Heart left ventricle (tissue), 16 donors: ENCODE measurements around the gene INF2. TPM values are rescaled to one million over a fixed set of nuclear protein-coding genes. Genes with fewer than 3 reads are reported as not detected.

ENCODE experiments used
- ATAC-seq, 4 donors: fragments of 200-7000 bp; cut with Tn5 transposase; one replicate each; pipeline ENCODE4 v1.9.1; 2020 to 2022; ENCODE audit warnings: moderate library complexity in 4 of 4, mild to moderate bottlenecking in 3 of 4, moderate number of reproducible peaks in 1 of 4
- DNase-seq, 5 donors: peaks; one replicate each; pipeline ENCODE4 v3.0.0-alpha.2; 2020
- H3K27ac ChIP-seq, 12 donors: fragments of 200-600 bp; sonication (generic) in 4 of 12; one replicate each; pipeline versions ENCODE4 v1.5.0 to v1.8.0; 2016 to 2022; ENCODE audit warnings: mild to moderate bottlenecking in 2 of 12
- H3K27me3 ChIP-seq, 9 donors: fragments of 200-600 bp; sonication (generic) in 2 of 9; one replicate each; pipeline versions ENCODE4 v1.5.1 to v1.8.0; 2016 to 2022; ENCODE audit warnings: mild to moderate bottlenecking in 3 of 9
- H3K36me3 ChIP-seq, 9 donors: fragments of 200-600 bp; sonication (generic) in 2 of 9; one replicate each; pipeline versions ENCODE4 v1.5.0 to v1.8.0; 2018 to 2022; ENCODE audit warnings: mild to moderate bottlenecking in 2 of 9
- H3K4me1 ChIP-seq, 12 donors: fragments of 200-600 bp; sonication (generic) in 4 of 12; one replicate each; pipeline versions ENCODE4 v1.5.0 to v1.8.0; 2016 to 2022; ENCODE audit warnings: mild to moderate bottlenecking in 3 of 12
- H3K4me3 ChIP-seq, 12 donors: fragments of 200-600 bp; sonication (generic) in 4 of 12; one replicate each; pipeline versions ENCODE4 v1.5.0 to v1.8.0; 2017 to 2022; ENCODE audit warnings: mild to moderate bottlenecking in 9 of 12, moderate library complexity in 4 of 12
- H3K9me3 ChIP-seq, 12 donors: fragments of 200-600 bp; sonication (generic) in 4 of 12; one replicate each; pipeline versions ENCODE4 v1.5.0 to v1.8.0; 2016 to 2022; ENCODE audit warnings: mild to moderate bottlenecking in 1 of 12
- POLR2A ChIP-seq, 2 donors: fragments of 450-650 bp; IDR thresholded peaks; one replicate each; pipeline ENCODE4 v1.6.1; 2017; ENCODE audit warnings: antibody characterized with exemption in 2 of 2, mild to moderate bottlenecking in 2 of 2, moderate library complexity in 2 of 2
- WGBS, 4 donors: extraction: QIAGEN DNeasy Blood & Tissue Kit in 2 of 4; methylation state at CpG; one replicate each; pipeline versions ENCODE4 v1.1.5 to v1.1.7; 2013 to 2018; 5-methylcytosine and 5-hydroxymethylcytosine counted together
- intact Hi-C, 10 donors: fragments of 100-400 bp; cut with DNase I; formaldehyde crosslinking; loops; one replicate each; pipeline versions ENCODE4 v1.11.1 to v1.14.2; 2022
- polyA plus RNA-seq, 2 donors: library from polyadenylated mRNA; stranded (reverse); fragments of 200-250 nt; gene quantifications; one replicate each; pipeline ENCODE4 v1.2.3, GENCODE V29; 2013
- total RNA-seq, 9 donors: library from RNA; depleted of rRNA in 2 of 9; stranded (reverse); fragments of >200 nt in 2 of 9; fragmentation: NEBNext Ultra II Directional in 3 of 9; extraction: Animal tissue kit (Norgen Biotek cat#: 25700) in 3 of 9; gene quantifications; one replicate each; pipeline versions ENCODE4 v1.1.0 to v1.2.4, GENCODE V29; 2016 to 2023
- TF ChIP-seq, protein P1 (sequence below), 12 donors: fragments of 200-600 bp; sonication (generic) in 4 of 12; IDR thresholded peaks; one replicate each; pipeline versions ENCODE4 v1.5.0 to v1.8.0; 2018 to 2022; ENCODE audit warnings: antibody characterized with exemption in 12 of 12, mild to moderate bottlenecking in 5 of 12
- donor health status: ischemic (EF 13 %, LVEDD 7.1; RV severe dilation, severe dysfunction).
- donor health status: healthy with polysubstance abuse.
- donor health status: DM: no; HTN: yes; CAD: no.
- donor health status: DM: no; HTN: no; CAD: no.
- donor health status: ischemic (EF 25% LVEDD 6.9; RV normal size, moderate dysfunction).
- donor health status: ischemic (EF 25% LVEDD 5.7; RV mildly dilated, moderate dysfunction).
- donor health status: healthy.
- donor health status: DM: yes; HTN: yes; CAD: no.
- donor health status: ischemic (EF 35%, LVEDD 5.7; RV mildly dilated, moderate dysfunction).
- donor health status: nonischemic (EF 11% LVEDD 7.7; RV severe dilation, severe dysfunction).
- donor health status: DM: yes; HTN: yes; CAD: no.
- donor health status: PGD.
- donor health status: ischemic (EF 29% LVEDD 5.4; RV normal size, mild dysfunction).
- donor health status: nonischemic (EF 23%, LVEDD 6.1; RV moderate dilation, normal function).

Gene INF2
- total and polyA plus RNA-seq, 11 donors = 26.0 to 58.9 (median 28.8) TPM

- 39 to 60% (median 49%) methylated on average over 6 of the region's 6 CpGs for WGBS, 4 donors
- H3K36me3 ChIP-seq = peaks cover 0 to 15% (median 7%) of the 10 kb centered on the region in 9 donors
- H3K4me3 ChIP-seq = peak overlapping the region in 2 of 12 donors; percentile 1 to 4
- no peak for TF ChIP-seq POLR2A (IDR thresholded peaks at IDR 0.05)
- TF ChIP-seq, protein P1, sequence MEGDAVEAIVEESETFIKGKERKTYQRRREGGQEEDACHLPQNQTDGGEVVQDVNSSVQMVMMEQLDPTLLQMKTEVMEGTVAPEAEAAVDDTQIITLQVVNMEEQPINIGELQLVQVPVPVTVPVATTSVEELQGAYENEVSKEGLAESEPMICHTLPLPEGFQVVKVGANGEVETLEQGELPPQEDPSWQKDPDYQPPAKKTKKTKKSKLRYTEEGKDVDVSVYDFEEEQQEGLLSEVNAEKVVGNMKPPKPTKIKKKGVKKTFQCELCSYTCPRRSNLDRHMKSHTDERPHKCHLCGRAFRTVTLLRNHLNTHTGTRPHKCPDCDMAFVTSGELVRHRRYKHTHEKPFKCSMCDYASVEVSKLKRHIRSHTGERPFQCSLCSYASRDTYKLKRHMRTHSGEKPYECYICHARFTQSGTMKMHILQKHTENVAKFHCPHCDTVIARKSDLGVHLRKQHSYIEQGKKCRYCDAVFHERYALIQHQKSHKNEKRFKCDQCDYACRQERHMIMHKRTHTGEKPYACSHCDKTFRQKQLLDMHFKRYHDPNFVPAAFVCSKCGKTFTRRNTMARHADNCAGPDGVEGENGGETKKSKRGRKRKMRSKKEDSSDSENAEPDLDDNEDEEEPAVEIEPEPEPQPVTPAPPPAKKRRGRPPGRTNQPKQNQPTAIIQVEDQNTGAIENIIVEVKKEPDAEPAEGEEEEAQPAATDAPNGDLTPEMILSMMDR (IDR thresholded peaks at IDR 0.05) = peak in 6 of 12 donors; percentile 19 to 40 (median 32)
- H3K27me3 ChIP-seq = no peaks in the 10 kb centered on the region
- H3K27ac ChIP-seq = peak overlapping the region in 11 of 12 donors; percentile 70 to 89 (median 81)
- intact Hi-C loops = loop anchor here in 1 of 10 donors (2.0 kb wide), 1 partner anchor 41 kb away; no protein-coding TSS in a partner anchor
- no peaks in the 10 kb centered on the region for H3K9me3 ChIP-seq
- H3K4me1 ChIP-seq = peaks cover 27 to 100% (median 92%) of the 10 kb centered on the region in 12 donors
- ATAC-seq (peak in 1 of 4 donors; percentile 52), DNase-seq (no peak)
Measured at GRCh38 chr14:104695660-104696000, 6.2 kb downstream of the INF2 start.

DNA sequence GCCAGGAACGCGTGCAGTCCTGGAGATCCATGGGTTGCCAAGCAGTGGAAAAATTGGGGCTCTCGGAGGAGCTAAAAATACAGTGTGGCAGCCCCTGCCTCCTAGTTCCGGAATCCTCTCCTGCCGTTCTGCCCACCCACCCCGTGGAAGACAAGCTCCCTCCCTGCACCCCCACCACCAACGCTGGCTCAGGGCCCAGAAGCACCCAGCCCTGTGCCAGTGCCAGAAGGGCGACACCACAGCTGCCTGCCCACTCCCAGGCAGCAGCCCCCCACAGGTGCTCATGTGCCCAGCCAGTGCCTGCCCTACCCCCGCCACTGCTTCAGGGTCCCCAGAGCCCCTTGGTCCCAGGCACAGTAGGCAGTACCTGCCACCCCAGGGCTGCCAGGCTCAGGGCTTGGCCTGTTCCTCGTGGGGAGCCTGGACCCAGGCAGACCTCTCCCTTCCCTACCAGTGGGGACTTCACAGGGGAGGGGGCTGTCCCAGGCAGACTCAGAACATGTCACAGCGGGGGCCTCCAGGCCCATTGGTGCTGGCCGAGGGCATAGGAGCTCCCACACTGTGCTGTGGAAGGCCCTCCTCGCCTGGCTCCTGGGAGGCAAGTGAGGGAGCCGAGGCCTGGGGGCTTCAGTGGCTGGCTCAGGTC lies 7.4 kb downstream of the INF2 start:
- H3K27me3 ChIP-seq = no peaks in the 10 kb centered on the region
- peaks cover 27 to 99% (median 84%) of the 10 kb centered on the region in 12 donors for H3K4me1 ChIP-seq
- H3K9me3 ChIP-seq = no peaks in the 10 kb centered on the region
- ATAC-seq (no peak), DNase-seq (no peak)
- peak overlapping the region in 9 of 12 donors; percentile 12 to 89 (median 81) for H3K27ac ChIP-seq
- TF ChIP-seq POLR2A (IDR thresholded peaks at IDR 0.05) = no peak
- TF ChIP-seq, protein P1 (IDR thresholded peaks at IDR 0.05) = no peak
- no peak overlapping the region for H3K4me3 ChIP-seq
- peaks cover 0 to 18% (median 11%) of the 10 kb centered on the region in 9 donors for H3K36me3 ChIP-seq
- intact Hi-C loops = no loop called here
- WGBS, 4 donors = 63 to 82% (median 68%) methylated on average over 8 to 14 of the region's 14 CpGs

GRCh38 chr14:104697317-104697703 lies 7.9 kb downstream of the INF2 start:
- intact Hi-C loops = no loop called here
- no peak for ATAC-seq
- Histone ChIP-seq H3K27me3 (no peaks in the 10 kb centered on the region), H3K9me3 (no peaks in the 10 kb centered on the region), H3K27ac (peak overlapping the region in 9 of 12 donors; percentile 12 to 89 (median 81)), H3K36me3 (peaks cover 0 to 23% (median 15%) of the 10 kb centered on the region in 9 donors), H3K4me1 (peaks cover 27 to 98% (median 79%) of the 10 kb centered on the region in 12 donors), H3K4me3 (no peak overlapping the region)
- 80 to 91% (median 85%) methylated on average over 10 of the region's 10 CpGs for WGBS, 4 donors
- TF ChIP-seq, protein P1 (IDR thresholded peaks at IDR 0.05) = no peak
- DNase-seq = no peak

- H3K9me3 ChIP-seq = no peaks in the 10 kb centered on the region
- no peak for ATAC-seq
- intact Hi-C loops = no loop called here
- H3K4me3 ChIP-seq = peak overlapping the region in 7 of 12 donors; percentile 4 to 52 (median 45)
- H3K4me1 ChIP-seq = peaks cover 27 to 91% (median 75%) of the 10 kb centered on the region in 12 donors
- H3K36me3 ChIP-seq = peaks cover 0 to 31% (median 20%) of the 10 kb centered on the region in 9 donors
- H3K27me3 ChIP-seq = no peaks in the 10 kb centered on the region
- WGBS, 4 donors = 35 to 54% (median 46%) methylated on average over 11 to 19 of the region's 19 CpGs
- no peak for TF ChIP-seq POLR2A (IDR thresholded peaks at IDR 0.05)
- TF ChIP-seq, protein P1 (IDR thresholded peaks at IDR 0.05) = no peak
- H3K27ac ChIP-seq = peak overlapping the region in 9 of 12 donors; percentile 29 to 89 (median 81)
- no peak for DNase-seq
Measured at GRCh38 chr14:104697892-104698583, 8.6 kb downstream of the INF2 start.
